Astrocyte (in vitro differentiated cells and primary cell): ENCODE results near the gene PHTF1. TPM values are rescaled to one million over a fixed set of nuclear protein-coding genes. Genes with fewer than 3 reads are reported as not detected.

Experiments
- DNase-seq: peaks from one replicate; pipeline ENCODE4 v3.0.0-alpha.2; 2010; ENCODE audit warnings: low read depth
- FAIRE-seq: peaks from 2 replicates; lab custom pipeline; 2011; peaks lifted over from hg19 to GRCh38; lab: Jason Lieb, UNC
- H2AFZ ChIP-seq: 2 replicates; pipeline ENCODE4 v1.6.0; 2012; ENCODE audit warnings: low read depth, low read length, inconsistent platforms
- H3K27ac ChIP-seq: 2 replicates; pipeline ENCODE4 v1.5.1; 2011; ENCODE audit warnings: low read depth, low read length, inconsistent platforms
- H3K27me3 ChIP-seq: 2 replicates; pipeline ENCODE4 v1.6.0; 2011; ENCODE audit warnings: low read length, inconsistent platforms; ENCODE audit not compliant: insufficient read depth
- H3K36me3 ChIP-seq: 2 replicates; pipeline ENCODE4 v1.5.1; 2011; ENCODE audit warnings: low read length, inconsistent platforms; ENCODE audit not compliant: insufficient read depth
- H3K4me1 ChIP-seq: 2 replicates; pipeline ENCODE4 v1.5.1; 2011; ENCODE audit warnings: low read length, inconsistent platforms; ENCODE audit not compliant: insufficient read depth
- H3K4me2 ChIP-seq: 2 replicates; pipeline ENCODE4 v1.6.0; 2012; ENCODE audit warnings: low read length, inconsistent platforms
- H3K4me3 ChIP-seq: 2 replicates; pipeline ENCODE4 v1.5.1; 2011; ENCODE audit warnings: low read depth, mild to moderate bottlenecking, low read length, inconsistent platforms; ENCODE audit not compliant: insufficient read depth
- H3K79me2 ChIP-seq: 2 replicates; pipeline ENCODE4 v1.6.0; 2012; ENCODE audit warnings: mild to moderate bottlenecking, low read length, inconsistent platforms; ENCODE audit not compliant: insufficient read depth
- H3K9ac ChIP-seq: 2 replicates; pipeline ENCODE4 v1.6.0; 2012; ENCODE audit warnings: mild to moderate bottlenecking, low read length, inconsistent platforms
- H3K9me3 ChIP-seq: 2 replicates; pipeline ENCODE4 v1.5.1; 2012; ENCODE audit warnings: low read depth, mild to moderate bottlenecking, low read length, inconsistent platforms; ENCODE audit not compliant: insufficient read depth
- H4K20me1 ChIP-seq: 2 replicates; pipeline ENCODE4 v1.6.0; 2012; ENCODE audit warnings: low read length, inconsistent platforms; ENCODE audit not compliant: insufficient read depth
- H3K27ac Mint-ChIP-seq: one replicate; pipeline ENCODE4 v1.8.0; 2021; ENCODE audit warnings: mild to moderate bottlenecking, mixed read lengths; ENCODE audit not compliant: unreplicated experiment
- H3K27me3 Mint-ChIP-seq: one replicate; pipeline ENCODE4 v1.8.0; 2021; ENCODE audit warnings: low read depth, mixed read lengths; ENCODE audit not compliant: unreplicated experiment
- H3K36me3 Mint-ChIP-seq: one replicate; pipeline ENCODE4 v1.8.0; 2021; ENCODE audit warnings: low read depth, mixed read lengths; ENCODE audit not compliant: unreplicated experiment
- H3K4me1 Mint-ChIP-seq: one replicate; pipeline ENCODE4 v1.8.0; 2021; ENCODE audit warnings: low read depth, mixed read lengths; ENCODE audit not compliant: unreplicated experiment
- H3K4me3 Mint-ChIP-seq: one replicate; pipeline ENCODE4 v1.8.0; 2021; ENCODE audit warnings: mild to moderate bottlenecking, moderate library complexity, mixed read lengths; ENCODE audit not compliant: unreplicated experiment
- H3K9me3 Mint-ChIP-seq: one replicate; pipeline ENCODE4 v1.8.0; 2021; ENCODE audit warnings: mild to moderate bottlenecking, mixed read lengths; ENCODE audit not compliant: unreplicated experiment
- CTCF ChIP-seq: IDR thresholded peaks from 2 replicates; pipeline ENCODE4 v1.5.1; 2011; ENCODE audit warnings: low read depth, mild to moderate bottlenecking, inconsistent platforms, low read length, moderate library complexity; ENCODE audit not compliant: insufficient read depth
- EZH2 ChIP-seq: IDR thresholded peaks from 2 replicates; pipeline ENCODE4 v1.6.1; 2012; ENCODE audit warnings: mild to moderate bottlenecking, low read length, inconsistent platforms; ENCODE audit not compliant: insufficient read depth
- total RNA-seq: library from RNA; stranded (reverse); gene quantifications from 2 replicates; pipeline ENCODE4 v1.2.1, GENCODE V29; 2021

PHTF1 gene
- total RNA-seq, 1 donor from 2014 or later: 36.4 TPM

- Histone ChIP-seq H4K20me1 (peaks cover 6% of the 10 kb centered on the region), H2AFZ (no peak overlapping the region), H3K79me2 (peaks cover 22% of the 10 kb centered on the region), H3K4me3 (no peak overlapping the region), H3K27ac (no peak overlapping the region), H3K4me1 (peaks cover 10% of the 10 kb centered on the region), H3K36me3 (peaks cover 15% of the 10 kb centered on the region), H3K27me3 (no peaks in the 10 kb centered on the region), H3K9ac (no peak overlapping the region), H3K9me3 (no peaks in the 10 kb centered on the region), H3K4me2 (no peak overlapping the region)
- H3K27ac Mint-ChIP-seq: no peak overlapping the region
- H3K4me1 Mint-ChIP-seq: peaks cover 18% of the 10 kb centered on the region
- TF ChIP-seq EZH2 (no peak), CTCF (no peak)
- FAIRE-seq: no peak
- H3K27me3 Mint-ChIP-seq: no peaks in the 10 kb centered on the region
- H3K36me3 Mint-ChIP-seq: no peaks in the 10 kb centered on the region
- no peak for DNase-seq
- no peak overlapping the region for H3K4me3 Mint-ChIP-seq
- H3K9me3 Mint-ChIP-seq: no peaks in the 10 kb centered on the region
Observed at GRCh38 chr1:113751114-113751513, 8.2 kb downstream of the PHTF1 start.

GRCh38 chr1:113749402-113749801 is 9.9 kb downstream of the PHTF1 start:
- Histone ChIP-seq H3K4me1 (peaks cover 10% of the 10 kb centered on the region), H3K4me3 (no peak overlapping the region), H3K9me3 (no peaks in the 10 kb centered on the region), H3K36me3 (peaks cover 17% of the 10 kb centered on the region), H3K79me2 (peaks cover 16% of the 10 kb centered on the region), H3K27me3 (no peaks in the 10 kb centered on the region), H3K27ac (no peak overlapping the region), H2AFZ (no peak overlapping the region), H3K9ac (no peak overlapping the region), H4K20me1 (no peaks in the 10 kb centered on the region), H3K4me2 (no peak overlapping the region)
- Mint-ChIP-seq H3K9me3 (no peaks in the 10 kb centered on the region), H3K36me3 (peaks cover 8% of the 10 kb centered on the region), H3K27me3 (no peaks in the 10 kb centered on the region), H3K4me1 (peaks cover 26% of the 10 kb centered on the region), H3K27ac (no peak overlapping the region), H3K4me3 (no peak overlapping the region)
- no peak for DNase-seq
- no peak for TF ChIP-seq CTCF
- TF ChIP-seq EZH2: no peak
- no peak for FAIRE-seq

- Mint-ChIP-seq H3K36me3 (peaks cover 14% of the 10 kb centered on the region), H3K4me1 (peaks cover 27% of the 10 kb centered on the region), H3K27me3 (no peaks in the 10 kb centered on the region), H3K4me3 (peak overlapping the region; percentile 10), H3K9me3 (no peaks in the 10 kb centered on the region), H3K27ac (peak overlapping the region; percentile 83)
- H3K4me2 ChIP-seq: peak overlapping the region; percentile 13
- peaks cover 10% of the 10 kb centered on the region for H3K4me1 ChIP-seq
- peaks cover 14% of the 10 kb centered on the region for H3K36me3 ChIP-seq
- FAIRE-seq (no peak), DNase-seq (peak; percentile 49)
- peak overlapping the region; percentile 34 for H3K27ac ChIP-seq
- H2AFZ ChIP-seq: no peak overlapping the region
- TF ChIP-seq EZH2 (no peak), CTCF (no peak)
- H3K9me3 ChIP-seq: no peaks in the 10 kb centered on the region
- H3K79me2 ChIP-seq: peaks cover 12% of the 10 kb centered on the region
- H3K9ac ChIP-seq: peak overlapping the region; percentile 42
- peaks cover 7% of the 10 kb centered on the region for H4K20me1 ChIP-seq
- H3K27me3 ChIP-seq: no peaks in the 10 kb centered on the region
- no peak overlapping the region for H3K4me3 ChIP-seq
Observed at GRCh38 chr1:113747376-113747775, 11.9 kb downstream of the PHTF1 start.
